Measurements from ENCODE around the gene CACFD1.
A peak's percentile ranks its signal among the peaks of the same experiment; 100 is the strongest.

The CACFD1 gene

GRCh38 chr9:133485531-133486260 is 25.9 kb downstream of the CACFD1 start:
- DNase-seq, result no peak

- DNase-seq, result no peak
Measured at GRCh38 chr9:133487331-133487725, 27.6 kb downstream of the CACFD1 start.

- no peak for DNase-seq
Measured at GRCh38 chr9:133488686-133489252, 29.0 kb downstream of the CACFD1 start.

GRCh38 chr9:133489253-133490190 is 29.7 kb downstream of the CACFD1 start:
- DNase-seq, result no peak

- DNase-seq, result no peak
Measured at GRCh38 chr9:133490201-133490681, 30.5 kb downstream of the CACFD1 start.

- peak in 1 of 2 donors; percentile 7 for DNase-seq
Measured at GRCh38 chr9:133490865-133491655, 31.3 kb downstream of the CACFD1 start.

- DNase-seq, result no peak
Measured at GRCh38 chr9:133491656-133491925, 31.8 kb downstream of the CACFD1 start.

GRCh38 chr9:133492061-133493021 is 32.6 kb downstream of the CACFD1 start:
- no peak for DNase-seq

GRCh38 chr9:133493428-133493827 is 33.6 kb downstream of the CACFD1 start:
- DNase-seq, result no peak

GRCh38 chr9:133493845-133494540 is 34.2 kb downstream of the CACFD1 start:
- DNase-seq, result no peak

- no peak for DNase-seq
Measured at GRCh38 chr9:133494636-133495326, 35.0 kb downstream of the CACFD1 start.

- DNase-seq, result no peak
Measured at GRCh38 chr9:133495327-133496293, 35.8 kb downstream of the CACFD1 start.

GRCh38 chr9:133496861-133497842 is 37.4 kb downstream of the CACFD1 start:
- DNase-seq, result no peak

- DNase-seq, result no peak
Measured at GRCh38 chr9:133499132-133499891, 39.5 kb downstream of the CACFD1 start.

- DNase-seq, result no peak
Measured at GRCh38 chr9:133499892-133500270, 40.1 kb downstream of the CACFD1 start.

- no peak for DNase-seq
Measured at GRCh38 chr9:133502112-133502511, 42.3 kb downstream of the CACFD1 start.

GRCh38 chr9:133505186-133505830 is 45.5 kb downstream of the CACFD1 start:
- no peak for DNase-seq
